Fibroblast of skin of right biceps (primary cell): Measurements from ENCODE around the gene TNFAIP1.

ENCODE experiments used
- DNase-seq: peaks from one replicate; pipeline ENCODE4 v3.0.0-alpha.2; 2013

TNFAIP1 gene

GRCh38 chr17:28346746-28347246 lies 11.2 kb downstream of the TNFAIP1 start:
- no peak for DNase-seq

GRCh38 chr17:28347261-28347891 lies 11.8 kb downstream of the TNFAIP1 start:
- peak; percentile 85 for DNase-seq

GRCh38 chr17:28348979-28349378 lies 13.4 kb downstream of the TNFAIP1 start:
- DNase-seq: no peak

DNA sequence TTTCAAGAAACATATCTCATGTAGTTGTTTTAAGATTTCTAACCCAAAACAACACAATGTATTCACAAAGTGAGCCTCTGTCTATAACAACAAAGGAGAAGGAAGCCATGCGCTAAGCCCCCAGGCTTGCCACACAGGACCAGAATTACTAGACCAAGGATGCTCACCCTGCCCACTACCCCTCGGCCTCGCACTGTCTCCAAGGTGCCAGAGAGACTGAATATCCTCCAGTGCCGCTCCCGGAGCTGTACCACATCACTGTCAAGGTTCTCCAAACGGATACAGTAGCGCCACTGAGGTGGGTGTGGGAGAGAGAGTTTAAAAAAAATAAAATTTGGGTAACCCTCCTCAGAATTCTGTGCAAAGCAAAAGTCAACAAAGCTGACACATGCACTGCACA lies 14.7 kb downstream of the TNFAIP1 start:
- DNase-seq: no peak

DNA sequence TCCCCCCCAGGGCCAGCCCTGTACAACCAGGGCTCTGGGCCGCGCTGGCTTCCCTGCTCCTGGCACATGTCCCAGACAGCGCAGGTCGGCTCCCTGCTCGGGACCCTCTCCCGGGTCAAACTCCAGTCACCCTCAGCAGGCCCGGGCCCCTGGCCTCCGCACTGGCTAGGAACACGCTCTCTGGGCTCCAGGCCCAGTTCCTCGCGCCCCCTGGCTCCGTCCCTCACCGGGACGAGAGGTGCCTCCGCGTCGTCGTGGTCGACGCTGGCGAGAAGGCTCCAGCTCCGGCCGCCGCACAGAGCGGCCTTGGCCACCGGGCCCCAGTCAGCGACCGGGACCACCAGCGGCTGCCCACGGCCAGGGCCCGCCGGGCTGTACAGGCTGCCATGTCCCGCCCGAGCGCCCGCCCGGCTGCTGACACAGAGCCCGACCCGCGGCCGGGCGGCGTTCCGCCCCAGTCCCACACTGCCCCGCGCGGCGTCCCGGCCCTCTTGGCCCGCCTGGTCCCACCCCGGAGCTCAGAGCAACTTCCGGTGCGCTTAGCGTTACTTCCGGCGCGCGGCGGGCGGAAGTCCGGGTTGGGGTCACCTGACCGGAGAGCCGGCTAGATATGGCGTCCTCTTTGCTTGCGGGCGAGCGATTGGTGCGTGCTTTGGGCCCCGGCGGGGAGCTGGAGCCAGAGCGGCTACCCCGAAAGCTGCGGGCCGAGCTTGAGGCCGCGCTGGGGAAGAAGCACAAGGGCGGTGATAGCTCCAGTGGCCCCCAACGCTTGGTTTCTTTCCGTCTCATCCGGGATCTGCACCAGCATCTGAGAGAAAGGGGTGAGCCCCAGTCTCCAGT lies 21.7 kb downstream of the TNFAIP1 start, which contains the start of gene POLDIP2:
Gene POLDIP2 (minus strand): TSS at position 467 of the 840 bp plus-strand sequence. CDS start 79 bp downstream, at position 388.
- DNase-seq: peak; percentile 95

- no peak for DNase-seq
These were observed 22.3 kb downstream of the TNFAIP1 start for GRCh38 chr17:28357901-28358197.

GRCh38 chr17:28363186-28363585 lies 27.6 kb downstream of the TNFAIP1 start:
- DNase-seq: no peak

DNA sequence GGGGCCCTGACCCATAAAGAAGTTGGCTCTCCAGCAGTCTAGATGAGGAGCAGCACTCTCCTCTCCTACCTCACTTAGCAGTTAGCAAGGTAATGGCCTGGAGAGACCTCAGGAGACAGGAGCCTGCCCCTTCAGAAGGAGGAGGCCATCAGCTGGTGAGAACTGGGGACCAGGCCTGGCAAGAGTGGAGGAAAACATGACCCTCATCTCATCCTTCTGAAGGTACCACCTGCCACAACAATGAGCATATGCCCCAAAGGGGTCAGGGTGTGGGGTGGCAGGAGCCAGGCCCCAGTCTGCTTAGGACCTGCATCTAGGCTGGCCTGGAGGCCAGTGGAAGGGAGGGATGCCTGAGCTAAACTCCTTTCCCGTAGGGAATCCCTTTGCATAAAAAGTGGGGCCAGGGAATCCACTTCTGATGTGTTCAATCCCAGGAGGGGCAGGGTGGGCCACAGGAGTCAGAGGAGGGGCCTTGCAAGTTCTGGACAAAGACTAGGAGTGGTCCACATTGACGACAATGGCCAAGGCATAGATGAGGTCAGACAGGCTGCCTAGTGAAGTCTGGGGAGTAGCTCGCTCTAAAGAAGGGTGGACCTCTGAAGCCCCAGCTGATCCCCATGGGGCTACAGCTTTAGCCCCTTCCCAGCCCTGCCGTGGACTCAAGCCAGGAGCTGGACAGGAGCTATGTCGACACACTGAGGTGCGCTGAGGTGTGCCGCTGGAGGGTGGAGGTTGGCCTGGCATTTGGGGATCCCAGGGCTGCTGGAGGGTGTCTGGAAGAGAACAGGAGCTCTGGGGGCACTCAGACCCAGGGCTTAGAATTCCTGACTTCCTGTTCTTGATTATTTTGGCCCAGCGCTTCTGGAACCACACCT lies 28.5 kb downstream of the TNFAIP1 start:
- no peak for DNase-seq

- DNase-seq: no peak
These were observed 29.3 kb downstream of the TNFAIP1 start, which contains the start of gene SEBOX for GRCh38 chr17:28364665-28365363. Gene SEBOX (minus strand): TSS chr17:28365199. CDS start chr17:28365151, 48 bp downstream.

DNA sequence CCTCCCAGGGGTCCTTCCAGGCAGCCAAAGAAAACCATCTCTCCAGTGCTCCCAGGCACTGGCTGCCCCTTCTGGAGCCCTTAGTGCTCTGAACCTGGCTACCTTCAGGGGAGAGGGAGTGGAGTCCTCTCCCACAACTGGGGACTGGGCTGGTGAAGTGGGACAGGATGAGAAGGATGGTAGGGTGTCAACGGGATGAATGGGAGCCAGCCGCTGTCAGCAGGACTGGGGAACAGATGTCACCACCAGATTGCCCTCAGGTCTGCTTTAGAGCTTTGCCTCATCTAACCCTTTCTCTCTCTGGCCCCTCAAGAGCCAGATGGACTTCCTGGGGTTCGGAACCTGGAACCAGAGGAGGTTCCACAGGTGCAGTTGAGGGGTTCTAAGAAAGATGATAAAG lies 29.9 kb downstream of the TNFAIP1 start:
- DNase-seq: no peak

DNA sequence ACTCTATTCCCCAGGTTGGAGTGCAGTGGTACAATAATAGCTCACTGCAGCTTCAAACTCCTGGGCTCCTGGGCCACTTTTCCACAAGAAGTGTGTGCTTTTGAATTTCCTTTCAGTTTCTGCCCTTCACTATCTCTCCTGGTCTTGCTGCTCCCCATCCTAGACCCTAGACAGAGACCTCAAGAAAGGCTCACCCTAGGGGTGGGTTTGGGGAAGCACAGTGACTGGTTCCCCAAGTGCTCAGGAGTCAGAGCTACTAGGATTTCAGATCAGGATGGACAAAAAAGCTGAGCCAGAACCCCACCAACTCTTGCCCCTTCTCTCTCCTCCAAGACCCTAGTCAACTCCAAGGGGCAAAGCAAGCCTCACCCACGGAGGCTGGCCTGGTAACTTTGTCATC lies 31.0 kb downstream of the TNFAIP1 start:
- DNase-seq: no peak

DNA sequence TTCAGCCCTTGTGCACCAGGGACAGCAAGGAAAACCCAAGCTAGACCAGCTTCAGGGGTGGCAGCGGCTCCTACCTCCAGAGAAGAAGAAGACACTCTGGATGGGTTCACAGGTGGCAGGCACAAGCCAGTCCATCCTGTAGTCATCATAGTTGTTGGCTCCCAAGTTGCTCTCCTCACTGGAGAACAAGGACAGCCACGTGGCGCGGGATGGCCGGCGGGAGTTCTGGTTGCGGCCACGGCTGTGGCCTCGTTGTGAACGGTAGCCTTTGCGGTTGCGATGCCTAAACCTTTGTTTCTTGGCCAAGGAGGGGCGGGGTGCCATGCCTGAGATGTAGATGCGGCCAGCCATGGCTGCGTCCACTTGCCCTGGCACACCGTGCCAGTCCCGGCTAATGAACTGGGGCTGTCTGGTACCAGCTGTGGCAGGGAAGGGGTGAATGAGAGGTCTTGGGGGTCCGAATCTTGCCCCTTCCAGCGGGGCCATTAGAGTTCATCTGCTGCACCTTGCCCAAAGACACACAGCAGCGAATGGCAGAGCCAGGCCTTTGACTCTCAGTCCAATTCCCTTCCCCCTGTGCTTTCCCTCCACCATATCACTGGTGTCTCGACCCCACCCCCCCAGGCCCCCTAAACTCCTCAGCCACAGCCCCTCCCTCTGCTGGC lies 32.2 kb downstream of the TNFAIP1 start:
- DNase-seq: no peak

- DNase-seq: no peak
These were observed 32.8 kb downstream of the TNFAIP1 start for GRCh38 chr17:28368306-28368831.

DNA sequence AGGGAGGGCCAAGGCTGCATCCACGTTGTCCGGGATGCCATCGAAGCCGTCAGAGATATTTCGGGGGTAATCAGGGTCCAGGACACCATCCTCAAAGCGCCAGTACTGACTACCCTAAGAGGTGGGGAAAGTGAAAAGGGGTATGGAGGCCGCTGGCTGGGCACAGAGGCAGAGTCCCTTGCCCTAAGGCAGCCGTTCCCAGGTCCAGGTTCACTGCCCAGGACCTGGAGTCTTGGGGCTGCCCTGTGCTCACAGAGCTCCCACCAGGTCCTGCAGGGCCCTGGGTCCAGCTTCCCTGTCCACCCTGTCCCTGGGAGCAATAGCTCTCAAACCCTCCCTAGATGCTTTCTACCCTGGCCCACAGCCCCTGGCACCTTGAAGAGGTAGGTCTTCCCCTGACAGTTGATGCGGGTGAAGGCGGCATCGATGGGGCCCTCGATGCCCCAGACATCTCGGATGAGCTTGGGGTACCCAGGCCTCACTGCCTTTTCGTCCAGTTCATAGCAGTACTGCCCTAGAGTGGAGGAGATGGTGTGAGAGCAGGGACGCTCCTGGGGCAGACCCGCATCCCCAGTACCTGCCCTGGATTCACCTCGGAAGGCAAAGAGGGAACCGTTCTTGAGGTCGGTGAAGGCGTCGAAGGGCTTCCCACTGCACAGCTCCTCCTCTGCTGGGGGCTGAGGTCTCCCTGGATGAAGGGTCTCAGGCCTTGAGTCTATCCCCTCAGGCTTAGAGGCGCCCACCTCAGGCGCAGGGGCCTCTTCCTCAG lies 33.5 kb downstream of the TNFAIP1 start:
- no peak for DNase-seq

- DNase-seq: no peak
These were observed 34.1 kb downstream of the TNFAIP1 start for GRCh38 chr17:28369684-28370034.

GRCh38 chr17:28370035-28370743 lies 34.6 kb downstream of the TNFAIP1 start, which contains the start of gene VTN:
Gene VTN (minus strand): TSS chr17:28370307. CDS start chr17:28370203, 104 bp downstream.
- no peak for DNase-seq

DNA sequence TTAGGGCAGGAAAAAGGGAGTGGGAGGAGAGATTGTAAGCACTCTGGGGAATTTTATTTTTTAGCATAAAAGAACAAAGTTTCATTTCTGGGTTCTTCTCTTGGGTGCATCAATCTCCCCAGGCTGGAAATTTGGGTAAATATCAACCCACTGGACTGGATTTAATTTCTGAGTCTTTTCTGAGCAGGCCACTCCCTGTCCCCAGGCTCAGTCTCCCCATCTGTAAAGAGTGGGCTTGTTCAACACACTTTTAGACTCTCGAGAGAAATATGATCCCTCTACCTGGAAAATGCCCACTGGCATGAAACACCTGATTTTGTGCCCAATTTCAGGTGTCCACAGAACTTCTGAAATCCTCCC lies 35.2 kb downstream of the TNFAIP1 start:
- DNase-seq: no peak

DNA sequence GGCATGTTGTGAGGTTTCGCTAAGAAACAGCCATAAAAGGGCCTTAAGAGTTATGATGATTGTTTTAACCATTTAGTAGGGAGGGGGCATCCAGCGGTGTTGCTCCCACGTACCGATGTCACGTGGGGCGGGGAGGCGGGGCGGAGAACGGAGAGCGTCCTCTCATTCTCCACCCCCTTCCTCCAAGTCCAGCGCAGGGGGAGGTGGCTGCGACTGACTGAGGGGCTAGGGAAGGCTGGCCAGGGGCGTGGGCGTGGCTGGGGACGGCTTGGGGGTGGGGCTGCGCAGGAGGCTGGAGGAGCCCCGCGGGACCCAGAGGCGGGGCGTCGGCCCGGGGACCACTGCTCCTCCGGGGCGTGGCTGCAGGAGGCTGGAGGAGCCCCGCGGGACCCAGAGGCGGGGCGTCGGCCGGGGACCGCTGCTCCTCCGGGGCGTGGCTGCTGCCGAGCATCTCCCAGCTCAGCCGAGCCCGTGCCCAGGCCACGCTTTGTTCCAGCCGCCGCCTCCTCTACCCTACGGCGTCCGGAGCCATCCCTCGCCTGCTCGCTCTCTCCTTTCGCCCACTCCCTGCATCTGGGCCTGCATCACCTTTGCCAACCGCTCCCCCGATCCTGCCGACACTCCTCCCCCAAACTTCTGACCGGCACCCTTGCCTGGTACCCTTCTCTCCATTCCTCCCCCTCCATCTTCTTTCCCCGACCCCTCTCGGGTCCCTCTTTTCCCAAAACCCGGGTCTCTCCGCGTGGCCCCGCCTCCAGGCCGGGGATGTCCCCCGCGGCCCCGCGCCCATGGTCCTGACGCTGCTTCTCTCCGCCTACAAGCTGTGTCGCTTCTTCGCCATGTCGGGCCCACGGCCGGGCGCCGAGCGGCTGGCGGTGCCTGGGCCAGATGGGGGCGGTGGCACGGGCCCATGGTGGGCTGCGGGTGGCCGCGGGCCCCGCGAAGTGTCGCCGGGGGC lies 36.0 kb downstream of the TNFAIP1 start, which contains the start of gene SARM1:
Gene SARM1 (plus strand): TSS at position 450 of the 958 bp plus-strand sequence. CDS start 339 bp downstream, at position 789.
- DNase-seq: peak; percentile 92
